Naive thymus-derived CD4-positive, alpha-beta T cell (primary cell): ENCODE measurements around the gene L1CAM. TPM values are rescaled to one million over a fixed set of nuclear protein-coding genes. Genes with fewer than 3 reads are reported as not detected.
A peak's percentile ranks its signal among the peaks of the same experiment; 100 is the strongest.

ENCODE experiments used
- ATAC-seq: fragments of 150-1000 bp; cut with Tn5 transposase; 2 replicates; pipeline ENCODE4 v1.10.0; 2021; ENCODE audit warnings: mild to moderate bottlenecking, moderate library complexity
- CTCF ChIA-PET: fragments of 350-600 bp; sonication (Branson Sonifier 250); formaldehyde crosslinking; loops from one replicate; lab custom pipeline; 2021; ENCODE audit warnings: antibody characterized with exemption; lab: Charles Lee
- POLR2A ChIA-PET: fragments of 350-600 bp; sonication (Branson Sonifier 250); formaldehyde crosslinking; loops from one replicate; lab custom pipeline; 2021; ENCODE audit warnings: antibody characterized with exemption, inconsistent platforms; lab: Charles Lee
- DNase-seq, 9 donors: peaks; one replicate each; pipeline versions ENCODE4 v3.0.0 to v3.0.0-alpha.2; 2020 to 2022; ENCODE audit warnings: mixed read lengths in 1 of 9
- H3K27ac ChIP-seq: one replicate; pipeline ENCODE4 v1.7.0; 2013; ENCODE audit warnings: mild to moderate bottlenecking, low read depth, low read length, moderate library complexity
- H3K27me3 ChIP-seq, 2 donors: one replicate each; pipeline ENCODE4 v1.7.0; 2013; ENCODE audit warnings: low read length in 2 of 2, mild to moderate bottlenecking in 2 of 2, moderate library complexity in 2 of 2; ENCODE audit not compliant: control insufficient read depth in 2 of 2, insufficient read depth in 2 of 2
- H3K36me3 ChIP-seq, 3 experiments: 1 replicate in 2 of 3; 2 replicates in 1 of 3; pipeline ENCODE4 v1.7.0; 2013; ENCODE audit warnings: low read length in 3 of 3, mild to moderate bottlenecking in 3 of 3, moderate library complexity in 1 of 3; ENCODE audit not compliant: insufficient read depth in 3 of 3, control insufficient read depth in 2 of 3
- H3K4me1 ChIP-seq, 2 donors: one replicate each; pipeline ENCODE4 v1.7.0; 2013; ENCODE audit warnings: low read length in 2 of 2, mild to moderate bottlenecking in 2 of 2, moderate library complexity in 1 of 2; ENCODE audit not compliant: control insufficient read depth in 2 of 2, insufficient read depth in 2 of 2
- H3K4me3 ChIP-seq: 2 replicates; pipeline ENCODE4 v1.7.0; 2013; ENCODE audit warnings: mild to moderate bottlenecking, low read length
- H3K9me3 ChIP-seq, 3 experiments: 1 replicate in 2 of 3; 2 replicates in 1 of 3; pipeline ENCODE4 v1.7.0; 2013; ENCODE audit warnings: low read length in 3 of 3; ENCODE audit not compliant: control insufficient read depth in 2 of 3
- H3K27ac Mint-ChIP-seq, 9 donors: one replicate each; pipeline ENCODE4 v1.8.0; 2020 to 2022; ENCODE audit warnings: mixed read lengths in 9 of 9, mild to moderate bottlenecking in 8 of 9, moderate library complexity in 5 of 9, inconsistent platforms in 2 of 9
- H3K27me3 Mint-ChIP-seq, 5 donors: one replicate each; pipeline ENCODE4 v1.8.0; 2021 to 2022; ENCODE audit warnings: mixed read lengths in 5 of 5, mild to moderate bottlenecking in 1 of 5
- H3K36me3 Mint-ChIP-seq, 5 donors: one replicate each; pipeline ENCODE4 v1.8.0; 2020 to 2022; ENCODE audit warnings: mixed read lengths in 5 of 5, mild to moderate bottlenecking in 3 of 5, inconsistent platforms in 1 of 5
- H3K4me1 Mint-ChIP-seq, 7 donors: one replicate each; pipeline ENCODE4 v1.8.0; 2020 to 2022; ENCODE audit warnings: mixed read lengths in 7 of 7, mild to moderate bottlenecking in 3 of 7, inconsistent platforms in 1 of 7
- H3K4me3 Mint-ChIP-seq, 10 donors: one replicate each; pipeline ENCODE4 v1.8.0; 2020 to 2022; ENCODE audit warnings: mild to moderate bottlenecking in 10 of 10, mixed read lengths in 10 of 10, moderate library complexity in 6 of 10, inconsistent platforms in 2 of 10
- H3K9me3 Mint-ChIP-seq, 11 donors: one replicate each; pipeline ENCODE4 v1.8.0; 2020 to 2022; ENCODE audit warnings: mixed read lengths in 11 of 11, mild to moderate bottlenecking in 4 of 11, inconsistent platforms in 1 of 11, moderate library complexity in 1 of 11
- intact Hi-C, 2 donors: fragments of 100-400 bp; cut with micrococcal nuclease; formaldehyde crosslinking; loops; one replicate each; pipeline ENCODE4 v1.15.1; 2023
- polyA plus RNA-seq, 2 donors: library from polyadenylated mRNA; unstranded; fragments of 300-500 nt; fragmentation: Illumina TruSeq; gene quantifications; one replicate each; pipeline ENCODE4 v1.2.3, GENCODE V29; 2021
- total RNA-seq, 6 experiments: library from RNA in 5 of 6; stranded (reverse) in 5 of 6; gene quantifications; 1 replicate in 5 of 6; 2 replicates in 1 of 6; pipeline ENCODE4 v1.2.3 and lab custom pipeline; 2021 to 2026

The L1CAM gene
- total and polyA plus RNA-seq, 7 experiments from 2014 or later: 0.16 to 9.2 (median 1.1) TPM; not detected in 2

DNA sequence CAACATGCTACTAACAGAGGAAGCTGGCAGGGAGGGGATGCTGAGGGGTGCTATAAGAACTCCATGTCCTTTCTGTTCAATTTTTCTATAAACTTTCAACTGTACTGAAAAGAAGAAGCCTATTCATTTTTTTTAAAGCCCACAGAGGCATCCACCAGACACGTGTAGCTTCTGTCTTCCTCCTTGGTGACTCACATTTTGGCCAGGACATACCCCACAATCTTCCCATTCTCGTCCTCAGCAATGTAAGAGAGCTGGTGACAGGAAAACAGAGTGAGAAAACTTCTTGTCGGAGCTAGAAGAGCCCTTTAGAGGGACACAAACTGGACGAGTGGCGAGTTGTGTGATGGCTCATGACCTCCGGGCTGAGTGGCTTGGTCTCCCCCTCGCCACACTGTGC, 47.8 kb upstream of the L1CAM start:
- ChIA-PET CTCF (interaction anchor here (1.0 to 2.0 kb wide), 2 partner anchors 14 to 16 kb away, joined by 3 to 8 read pairs; no protein-coding TSS in a partner anchor), POLR2A (interaction anchor here (0.7 to 21.0 kb wide), 3 partner anchors 7 to 34 kb away, joined by 3 to 384 read pairs (median 384); partner anchors contain the start of genes ARHGAP4, NAA10 and RENBP)
- Mint-ChIP-seq H3K4me3 (peak overlapping the region; percentile 80 to 90 (median 87)), H3K36me3 (peaks cover 0 to 5% (median 0%) of the 10 kb centered on the region in 5 donors), H3K9me3 (no peaks in the 10 kb centered on the region), H3K27ac (peak overlapping the region; percentile 52 to 90 (median 83)), H3K27me3 (no peaks in the 10 kb centered on the region), H3K4me1 (peaks cover 0 to 42% (median 22%) of the 10 kb centered on the region in 7 donors)
- DNase-seq (no peak), ATAC-seq (no peak)
- peaks cover 0 to 15% (median 0%) of the 10 kb centered on the region in 3 experiments for H3K36me3 ChIP-seq
- intact Hi-C loops: no loop called here
- no peaks in the 10 kb centered on the region for H3K27me3 ChIP-seq
- H3K27ac ChIP-seq: peak overlapping the region; percentile 60
- no peaks in the 10 kb centered on the region for H3K9me3 ChIP-seq
- peaks cover 6 to 8% of the 10 kb centered on the region in 2 donors for H3K4me1 ChIP-seq
- H3K4me3 ChIP-seq: peak overlapping the region; percentile 39

DNA sequence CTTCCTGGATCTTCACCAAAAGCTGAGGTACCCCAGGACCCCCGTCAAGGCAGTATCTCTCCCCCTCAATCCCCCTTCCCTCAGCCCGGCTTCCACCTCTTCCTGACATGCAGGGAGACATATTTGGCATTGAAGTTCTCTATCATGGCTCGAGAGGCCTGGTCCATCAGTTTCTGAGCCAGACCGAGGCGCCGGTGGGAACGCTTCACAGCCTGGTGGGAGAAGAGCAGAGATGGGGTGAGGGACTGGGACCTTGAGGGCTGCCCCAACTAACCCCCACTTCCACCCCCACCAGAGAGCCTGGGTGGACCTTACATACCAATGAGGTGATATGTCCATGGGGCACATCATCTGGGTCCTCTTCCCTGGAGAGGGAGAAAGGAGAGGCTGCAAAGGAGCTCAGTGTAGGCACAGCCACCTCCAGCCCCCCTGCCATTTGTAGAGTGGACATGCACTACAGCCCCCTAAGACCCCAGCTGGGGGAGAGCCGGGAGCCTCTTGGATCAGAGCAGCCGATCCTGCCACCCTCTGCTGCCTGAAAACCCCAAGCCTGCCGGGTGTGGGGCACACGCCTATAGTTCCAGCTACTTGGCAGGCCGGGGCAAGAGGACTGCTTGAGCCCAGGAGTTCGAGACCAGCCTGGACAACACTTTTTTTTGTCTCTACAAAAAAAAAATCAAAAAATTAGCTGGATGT, 46.4 kb upstream of the L1CAM start:
- peak overlapping the region in 1 of 10 donors; percentile 41 for H3K4me3 Mint-ChIP-seq
- H3K27me3 ChIP-seq: no peaks in the 10 kb centered on the region
- ChIA-PET CTCF (interaction anchor here (2.0 kb wide), 1 partner anchor 15 kb away, joined by 8 read pairs; no protein-coding TSS in a partner anchor), POLR2A (interaction anchor here (17.4 kb wide), 1 partner anchor 11 kb away, joined by 384 read pairs; the partner anchor contains the start of genes NAA10 and RENBP)
- peaks cover 0 to 46% (median 20%) of the 10 kb centered on the region in 7 donors for H3K4me1 Mint-ChIP-seq
- no peaks in the 10 kb centered on the region for H3K9me3 ChIP-seq
- H3K27ac ChIP-seq: no peak overlapping the region
- no peaks in the 10 kb centered on the region for H3K9me3 Mint-ChIP-seq
- DNase-seq (no peak), ATAC-seq (no peak)
- H3K27me3 Mint-ChIP-seq: no peaks in the 10 kb centered on the region
- intact Hi-C loops: no loop called here
- H3K36me3 Mint-ChIP-seq: peaks cover 0 to 7% (median 0%) of the 10 kb centered on the region in 5 donors
- H3K36me3 ChIP-seq: peaks cover 0 to 15% (median 0%) of the 10 kb centered on the region in 3 experiments
- no peak overlapping the region for H3K4me3 ChIP-seq
- peak overlapping the region in 2 of 9 donors; percentile 6 to 62 for H3K27ac Mint-ChIP-seq
- peaks cover 8 to 10% of the 10 kb centered on the region in 2 donors for H3K4me1 ChIP-seq

- peaks cover 0 to 1% (median 0%) of the 10 kb centered on the region in 11 donors for H3K9me3 Mint-ChIP-seq
- DNase-seq (no peak), ATAC-seq (no peak)
- intact Hi-C loops: no loop called here
- peaks cover 0 to 52% (median 20%) of the 10 kb centered on the region in 7 donors for H3K4me1 Mint-ChIP-seq
- peak overlapping the region in 1 of 10 donors; percentile 5 for H3K4me3 Mint-ChIP-seq
- Histone ChIP-seq H3K27me3 (no peaks in the 10 kb centered on the region), H3K4me3 (no peak overlapping the region), H3K4me1 (peaks cover 8 to 14% of the 10 kb centered on the region in 2 donors), H3K36me3 (peaks cover 0 to 15% (median 0%) of the 10 kb centered on the region in 3 experiments), H3K27ac (no peak overlapping the region), H3K9me3 (no peaks in the 10 kb centered on the region)
- no peaks in the 10 kb centered on the region for H3K27me3 Mint-ChIP-seq
- CTCF ChIA-PET: interaction anchor here (13.2 kb wide), 1 partner anchor 17 kb away, joined by 168 read pairs; the partner anchor contains the start of gene RENBP
- H3K36me3 Mint-ChIP-seq: peaks cover 0 to 7% (median 0%) of the 10 kb centered on the region in 5 donors
- POLR2A ChIA-PET: interaction anchor here (0.9 to 17.4 kb wide), 3 partner anchors 9 to 39 kb away, joined by 3 to 384 read pairs (median 5); partner anchors contain the start of genes HCFC1, NAA10 and RENBP
- H3K27ac Mint-ChIP-seq: peak overlapping the region in 7 of 9 donors; percentile 35 to 76 (median 72)
These were observed 45.8 kb upstream of the L1CAM start for GRCh38 chrX:153931748-153932147.

- H3K27ac ChIP-seq: no peak overlapping the region
- H3K9me3 ChIP-seq: no peaks in the 10 kb centered on the region
- no peaks in the 10 kb centered on the region for H3K27me3 ChIP-seq
- no peaks in the 10 kb centered on the region for H3K27me3 Mint-ChIP-seq
- intact Hi-C loops: no loop called here
- ATAC-seq (no peak), DNase-seq (no peak)
- peaks cover 0 to 49% (median 20%) of the 10 kb centered on the region in 7 donors for H3K4me1 Mint-ChIP-seq
- peaks cover 0 to 15% (median 0%) of the 10 kb centered on the region in 3 experiments for H3K36me3 ChIP-seq
- H3K4me1 ChIP-seq: peaks cover 8 to 14% of the 10 kb centered on the region in 2 donors
- ChIA-PET CTCF (interaction anchor here (13.2 kb wide), 1 partner anchor 18 kb away, joined by 168 read pairs; the partner anchor contains the start of gene RENBP), POLR2A (interaction anchor here (0.9 to 17.4 kb wide), 3 partner anchors 8 to 40 kb away, joined by 3 to 384 read pairs (median 5); partner anchors contain the start of genes HCFC1, NAA10 and RENBP)
- peaks cover 0 to 1% (median 0%) of the 10 kb centered on the region in 11 donors for H3K9me3 Mint-ChIP-seq
- H3K4me3 ChIP-seq: no peak overlapping the region
- H3K36me3 Mint-ChIP-seq: peaks cover 0 to 7% (median 0%) of the 10 kb centered on the region in 5 donors
- H3K4me3 Mint-ChIP-seq: peak overlapping the region in 2 of 10 donors; percentile 5 to 35
- peak overlapping the region in 7 of 9 donors; percentile 35 to 76 (median 72) for H3K27ac Mint-ChIP-seq
These were observed 45.2 kb upstream of the L1CAM start for GRCh38 chrX:153931151-153931550.

- Histone ChIP-seq H3K27me3 (no peaks in the 10 kb centered on the region), H3K27ac (no peak overlapping the region), H3K36me3 (peaks cover 0 to 15% (median 0%) of the 10 kb centered on the region in 3 experiments), H3K4me3 (no peak overlapping the region), H3K4me1 (peaks cover 8 to 14% of the 10 kb centered on the region in 2 donors), H3K9me3 (no peaks in the 10 kb centered on the region)
- ChIA-PET CTCF (interaction anchor here (0.6 to 13.2 kb wide), 2 partner anchors 19 to 556 kb away, joined by 3 to 168 read pairs; partner anchors contain the start of genes RENBP and UBL4A), POLR2A (interaction anchor here (1.4 to 17.4 kb wide), 3 partner anchors 13 to 41 kb away, joined by 5 to 384 read pairs (median 127); partner anchors contain the start of genes HCFC1, NAA10, RENBP and TMEM187)
- DNase-seq: no peak
- H3K36me3 Mint-ChIP-seq: peaks cover 0 to 10% (median 0%) of the 10 kb centered on the region in 5 donors
- H3K4me3 Mint-ChIP-seq: peak overlapping the region in 4 of 10 donors; percentile 4 to 29 (median 25)
- peaks cover 0 to 2% (median 0%) of the 10 kb centered on the region in 11 donors for H3K9me3 Mint-ChIP-seq
- no peaks in the 10 kb centered on the region for H3K27me3 Mint-ChIP-seq
- ATAC-seq: no peak
- H3K4me1 Mint-ChIP-seq: peaks cover 0 to 55% (median 16%) of the 10 kb centered on the region in 7 donors
- H3K27ac Mint-ChIP-seq: peak overlapping the region in 7 of 9 donors; percentile 18 to 81 (median 51)
- intact Hi-C loops: no loop called here
These were observed 44.3 kb upstream of the L1CAM start for GRCh38 chrX:153930011-153930910.
